HL-60/S4 treated with phorbol 12-myristate 13-acetate at 8.2 ng/mL for 4 days and 3 days (cell line): ENCODE data around the gene TRAP1.

Experiments
- in situ Hi-C: fragments of 300-500 bp; cut with MboI; formaldehyde crosslinking; loops from 2 replicates; pipeline ENCODE4 v1.15.0; 2022; ENCODE audit warnings: low sequenced_read_pairs

TRAP1 gene

GRCh38 chr16:3652373-3653195 is 64.7 kb downstream of the TRAP1 start:
- in situ Hi-C loops, result no loop called here

DNA sequence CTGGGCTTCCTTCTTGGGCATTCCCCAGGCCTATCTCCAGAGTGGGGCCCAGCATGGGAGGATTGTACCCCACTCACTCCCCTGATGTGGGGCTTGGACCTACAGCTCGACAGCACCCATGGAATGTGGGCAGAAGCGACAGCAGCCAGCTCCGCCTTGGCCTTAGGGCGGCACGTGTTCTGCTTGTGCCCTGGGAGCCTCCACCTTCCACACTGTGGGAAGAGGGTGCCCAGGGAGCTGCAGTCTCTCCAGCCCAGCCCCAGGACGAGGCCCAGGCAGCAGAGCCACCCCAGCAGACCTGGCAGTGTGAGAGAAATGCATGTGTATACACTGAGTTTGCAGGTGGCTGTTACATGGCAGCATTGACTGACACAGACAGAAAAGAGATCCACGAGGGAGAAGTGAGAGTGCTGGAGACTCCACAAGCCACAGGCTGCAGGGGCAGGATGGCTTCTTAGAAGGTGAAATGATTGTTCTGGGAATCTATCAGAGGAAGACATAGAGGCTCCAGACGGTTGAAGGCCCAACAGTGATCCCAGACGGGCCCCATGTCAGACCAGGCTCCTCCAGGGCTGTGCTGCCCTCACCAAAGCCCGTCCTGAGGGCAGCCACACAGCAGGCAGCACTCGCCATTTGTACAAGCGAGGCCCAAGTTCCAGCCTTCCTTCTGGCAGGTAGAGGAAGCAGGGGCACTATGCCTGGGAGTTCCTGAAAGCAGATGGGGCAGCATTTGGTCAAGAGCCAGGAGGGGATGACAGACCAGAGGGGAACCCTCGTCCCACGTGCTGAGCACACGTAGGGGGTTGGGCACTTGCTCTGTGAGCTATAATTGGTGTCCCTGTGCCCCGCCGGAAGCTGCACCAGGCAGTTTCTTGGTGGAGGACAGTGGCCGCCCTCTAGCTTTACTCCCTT is 65.6 kb downstream of the TRAP1 start:
- in situ Hi-C loops, result no loop called here

GRCh38 chr16:3650631-3651265 is 66.6 kb downstream of the TRAP1 start:
- in situ Hi-C loops, result no loop called here

- in situ Hi-C loops, result no loop called here
Measured at GRCh38 chr16:3646348-3646920, 70.9 kb downstream of the TRAP1 start.

DNA sequence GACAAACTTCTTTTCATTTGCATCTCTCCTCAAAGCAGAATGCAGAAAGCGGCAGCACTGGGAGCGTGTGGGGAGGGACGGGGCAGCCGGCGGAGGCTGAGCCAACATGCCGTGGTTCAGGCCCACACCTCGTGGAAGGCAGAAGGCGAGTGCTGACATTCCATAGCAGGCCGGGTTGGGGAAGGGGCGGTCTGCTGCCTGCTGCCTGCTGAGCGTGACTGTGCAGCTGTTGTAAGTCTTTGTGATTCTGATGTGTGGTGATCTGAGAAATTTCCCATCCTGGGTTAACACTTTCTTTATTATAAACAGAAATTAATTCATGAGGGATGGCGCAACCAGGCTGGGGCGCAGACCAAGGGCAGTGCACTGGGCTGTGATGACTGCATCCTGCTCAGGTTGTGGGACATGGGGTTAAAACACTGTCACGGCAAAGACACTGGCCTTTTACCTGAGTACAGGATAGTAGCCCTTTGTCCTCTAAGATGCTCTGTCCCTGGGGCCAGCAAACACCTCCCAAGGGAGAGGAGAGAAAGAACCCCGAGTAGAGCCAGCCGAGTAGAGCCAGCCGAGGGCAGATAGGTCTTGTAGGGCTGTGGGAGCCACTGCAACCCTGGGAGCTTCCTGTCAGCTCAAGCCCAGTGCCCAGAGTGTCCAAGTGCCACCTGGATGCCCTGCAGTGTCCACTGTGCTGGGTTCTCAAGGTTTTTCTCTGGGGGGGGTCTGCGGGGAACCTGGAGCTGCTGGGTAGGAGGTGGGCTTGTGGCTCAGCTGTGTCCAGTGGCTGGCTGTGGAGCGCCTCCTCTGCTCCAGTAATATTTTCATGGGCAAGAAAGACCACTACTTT is 71.6 kb downstream of the TRAP1 start:
- in situ Hi-C loops, result no loop called here

DNA sequence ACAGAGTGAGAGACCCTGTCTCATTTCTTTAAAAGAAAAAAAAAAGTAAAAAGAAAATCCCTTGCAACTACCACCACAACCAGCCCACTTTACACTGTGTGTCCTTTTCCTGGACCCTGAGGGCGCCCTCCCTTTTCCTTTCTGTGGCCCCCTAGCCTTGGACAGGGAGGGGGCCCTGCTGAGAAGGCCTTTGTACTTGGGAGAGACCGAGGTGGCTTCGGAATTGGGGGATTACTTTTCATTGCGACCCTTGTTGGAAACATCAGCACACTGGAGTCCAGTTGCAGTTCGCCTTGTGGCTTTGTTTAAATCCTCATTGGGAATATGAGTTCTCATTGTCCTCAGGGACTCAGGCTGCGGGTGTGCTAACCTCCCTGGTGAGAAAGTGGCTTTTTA is 72.2 kb downstream of the TRAP1 start:
- in situ Hi-C loops, result no loop called here

- in situ Hi-C loops, result no loop called here
Measured at GRCh38 chr16:3643095-3643730, 74.1 kb downstream of the TRAP1 start.

GRCh38 chr16:3642397-3643094 is 74.8 kb downstream of the TRAP1 start:
- in situ Hi-C loops, result no loop called here

GRCh38 chr16:3641801-3642396 is 75.4 kb downstream of the TRAP1 start:
- in situ Hi-C loops, result no loop called here

DNA sequence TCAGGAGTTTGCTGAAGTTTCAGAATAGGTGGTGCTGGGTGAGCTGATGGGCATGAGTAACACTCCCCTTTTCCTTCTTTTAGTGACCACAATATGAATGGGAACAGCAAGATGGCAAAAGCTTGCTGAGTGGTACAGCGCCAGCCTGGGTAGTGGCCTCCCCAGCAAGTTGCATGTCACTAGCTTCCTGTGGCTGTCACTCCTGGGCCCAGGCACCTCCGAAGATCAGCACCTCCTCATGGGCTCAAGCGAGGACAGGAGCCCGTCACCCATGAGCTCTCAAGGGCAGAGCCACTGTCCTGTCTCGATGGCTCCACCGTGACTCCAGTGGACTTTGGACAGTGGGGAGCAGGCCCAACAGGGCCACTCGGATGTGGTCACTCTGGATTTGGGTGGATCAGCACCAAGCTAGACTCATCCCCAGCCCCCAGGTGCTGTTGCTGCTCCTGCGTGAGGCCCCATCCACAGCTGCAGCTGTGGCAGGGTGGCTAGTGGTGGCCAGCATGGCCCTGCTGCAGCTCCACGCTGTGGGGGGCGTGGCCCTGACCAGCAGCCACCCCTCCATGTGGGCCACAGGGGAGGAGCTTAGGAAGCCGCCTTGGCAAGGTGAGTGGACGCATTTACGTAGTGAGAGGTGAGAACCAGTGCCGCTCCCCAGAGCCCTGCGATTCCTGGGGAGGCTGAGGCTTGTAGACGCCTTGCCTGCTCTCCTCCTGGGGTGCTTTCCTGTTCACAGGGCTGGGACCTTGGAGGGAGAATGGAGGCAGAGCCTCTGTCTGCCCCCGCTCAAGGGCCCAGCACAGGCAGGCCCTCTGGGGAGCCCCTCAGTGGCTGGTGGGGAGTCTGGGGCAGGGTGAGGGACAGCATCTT is 76.5 kb downstream of the TRAP1 start:
- in situ Hi-C loops, result no loop called here

DNA sequence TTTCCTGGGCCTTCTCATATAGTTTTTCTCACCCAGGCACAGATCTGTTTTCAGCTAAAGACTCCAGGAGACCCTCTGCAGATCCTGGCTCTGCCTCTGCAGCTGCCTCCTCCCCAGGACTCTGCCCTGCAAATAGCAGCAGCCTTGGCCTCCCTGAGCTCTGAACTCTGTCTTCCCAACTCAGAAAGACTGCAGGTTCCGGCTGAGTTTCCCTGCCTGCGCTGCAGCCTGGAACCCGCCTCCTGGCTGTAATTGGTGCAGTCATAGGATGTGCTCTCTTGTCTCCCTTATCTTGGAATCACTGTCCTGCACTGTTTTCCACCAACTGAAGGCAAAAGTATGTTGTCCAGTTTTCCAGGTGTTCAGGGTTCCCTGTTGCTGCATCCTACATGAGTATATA is 77.1 kb downstream of the TRAP1 start:
- in situ Hi-C loops, result no loop called here

GRCh38 chr16:3638916-3639644 is 78.2 kb downstream of the TRAP1 start:
- in situ Hi-C loops, result no loop called here

DNA sequence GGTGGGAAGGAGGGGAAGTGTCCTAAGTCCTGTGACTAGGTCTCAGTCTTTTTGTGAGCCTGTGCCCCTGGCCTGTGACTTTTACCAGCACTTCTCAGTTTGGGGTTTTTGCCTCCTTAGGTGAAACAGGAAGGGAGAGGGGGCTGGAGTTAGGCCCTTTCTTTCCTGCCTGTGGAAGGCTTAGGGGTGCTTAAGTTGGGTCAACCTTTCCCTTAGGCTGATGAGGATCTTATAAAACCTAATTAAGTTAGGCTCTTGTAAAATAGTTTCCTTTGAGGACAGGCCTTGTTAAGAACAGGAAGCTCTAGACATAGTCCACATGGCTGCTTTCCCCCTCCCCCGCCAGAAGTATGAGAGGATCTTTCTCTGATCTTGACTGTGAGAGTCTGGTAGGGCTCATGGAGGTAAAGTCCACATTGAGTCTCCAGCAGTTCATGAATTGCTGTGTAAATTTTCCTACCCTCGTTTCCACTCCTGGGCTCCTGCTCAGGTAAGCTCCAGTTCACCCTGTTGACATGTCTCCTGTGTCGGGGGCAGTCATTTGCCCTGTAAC is 79.9 kb downstream of the TRAP1 start:
- in situ Hi-C loops, result no loop called here

- in situ Hi-C loops, result no loop called here
Measured at GRCh38 chr16:3625911-3626732, 91.2 kb downstream of the TRAP1 start.

DNA sequence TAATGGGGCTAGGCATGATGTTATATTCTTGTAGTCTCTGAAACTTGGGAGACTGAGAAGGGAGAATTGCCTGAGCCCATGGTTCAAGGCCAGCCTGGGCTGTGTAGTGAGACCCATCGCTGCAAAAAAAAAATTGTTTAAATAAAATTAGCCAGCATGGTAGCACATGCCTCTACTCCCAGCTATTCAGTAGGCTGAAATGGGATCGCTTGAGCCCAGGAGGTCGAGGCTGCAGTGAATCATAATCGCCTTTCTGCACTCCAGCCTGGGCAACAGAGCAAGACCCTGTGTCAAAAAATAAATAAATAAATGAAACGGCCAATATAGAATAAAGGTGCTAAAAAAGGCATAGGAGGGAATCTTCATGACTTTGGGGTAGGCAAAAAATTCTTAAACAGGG is 92.0 kb downstream of the TRAP1 start:
- in situ Hi-C loops, result no loop called here

DNA sequence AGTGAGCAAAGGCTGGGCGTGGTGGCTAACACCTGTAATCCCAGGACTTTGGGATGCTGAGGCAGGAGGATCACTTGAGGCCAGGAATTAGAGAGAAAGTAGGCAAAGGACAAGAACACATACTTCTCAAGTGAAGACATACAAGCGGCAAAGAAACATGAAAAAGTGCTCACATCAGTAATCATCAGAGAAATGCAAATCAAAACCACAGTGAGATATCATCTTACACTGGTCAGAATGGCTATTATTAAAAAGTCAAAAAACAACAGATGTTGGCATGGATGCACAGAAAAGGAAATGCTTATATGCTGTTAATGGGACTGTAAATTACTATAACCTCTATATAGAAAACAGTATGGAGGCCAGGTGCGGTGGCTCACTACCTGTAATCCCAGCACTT is 93.7 kb downstream of the TRAP1 start:
- in situ Hi-C loops, result no loop called here
